ENCODE data around the gene TBC1D10A.

TBC1D10A gene

GRCh38 chr22:30291058-30291892 lies 35.5 kb downstream of the TBC1D10A start:
- DNase-seq (ENCODE audit: low spot score in 2 of 2) (no peak), ATAC-seq (no peak)
- Mint-ChIP-seq H3K27ac (peak overlapping the region; percentile 90), H3K4me1 (peaks cover 47% of the 10 kb centered on the region), H3K4me3 (no peak overlapping the region), H3K36me3 (peaks cover 42% of the 10 kb centered on the region), H3K9me3 (no peaks in the 10 kb centered on the region)

GRCh38 chr22:30290342-30291057 lies 36.2 kb downstream of the TBC1D10A start:
- Mint-ChIP-seq H3K4me3 (peak overlapping the region; percentile 84), H3K27ac (peak overlapping the region; percentile 90), H3K9me3 (no peaks in the 10 kb centered on the region), H3K36me3 (peaks cover 34% of the 10 kb centered on the region), H3K4me1 (peaks cover 48% of the 10 kb centered on the region)
- ATAC-seq (no peak), DNase-seq (ENCODE audit: low spot score in 2 of 2) (no peak)

- Mint-ChIP-seq H3K9me3 (no peaks in the 10 kb centered on the region), H3K27ac (peak overlapping the region; percentile 90), H3K36me3 (peaks cover 34% of the 10 kb centered on the region), H3K4me3 (peak overlapping the region; percentile 84), H3K4me1 (peaks cover 49% of the 10 kb centered on the region)
- ATAC-seq (peak; percentile 41), DNase-seq (ENCODE audit: low spot score in 2 of 2) (no peak)
Observed at GRCh38 chr22:30289980-30290313, 36.8 kb downstream of the TBC1D10A start.

- Mint-ChIP-seq H3K27ac (peak within 1 kb of the TSS; percentile 90), H3K36me3 (peaks cover 32% of the 10 kb centered on the region), H3K9me3 (no peaks in the 10 kb centered on the region), H3K4me3 (peak within 1 kb of the TSS; percentile 84), H3K4me1 (peaks cover 52% of the 10 kb centered on the region)
- peak; percentile 80 to 96 for DNase-seq (ENCODE audit: low spot score in 2 of 2)
- ATAC-seq, result peak; percentile 84
Observed at GRCh38 chr22:30289141-30289979, 37.4 kb downstream of the TBC1D10A start, which contains the start of gene CASTOR1. CASTOR1 (minus strand) TSS chr22:30289505; CDS start chr22:30289497, 8 bp downstream.

- DNase-seq (ENCODE audit: low spot score in 2 of 2) (no peak), ATAC-seq (no peak)
- no peaks in the 10 kb centered on the region for H3K9me3 Mint-ChIP-seq
- peaks cover 47% of the 10 kb centered on the region for H3K4me1 Mint-ChIP-seq
- peaks cover 24% of the 10 kb centered on the region for H3K36me3 Mint-ChIP-seq
- peak overlapping the region; percentile 90 for H3K27ac Mint-ChIP-seq
- H3K4me3 Mint-ChIP-seq, result peak overlapping the region; percentile 84
Observed at GRCh38 chr22:30288419-30289140, 38.2 kb downstream of the TBC1D10A start.

- ATAC-seq (peak; percentile 49), DNase-seq (ENCODE audit: low spot score in 2 of 2) (peak; percentile 84 to 92)
- H3K4me3 Mint-ChIP-seq, result peak overlapping the region; percentile 84
- H3K9me3 Mint-ChIP-seq, result no peaks in the 10 kb centered on the region
- peaks cover 47% of the 10 kb centered on the region for H3K4me1 Mint-ChIP-seq
- peaks cover 17% of the 10 kb centered on the region for H3K36me3 Mint-ChIP-seq
- no peak overlapping the region for H3K27ac Mint-ChIP-seq
Observed at GRCh38 chr22:30287648-30288418, 38.9 kb downstream of the TBC1D10A start.

GRCh38 chr22:30286813-30287647 lies 39.7 kb downstream of the TBC1D10A start:
- Mint-ChIP-seq H3K9me3 (no peaks in the 10 kb centered on the region), H3K4me1 (peaks cover 47% of the 10 kb centered on the region), H3K36me3 (peaks cover 13% of the 10 kb centered on the region), H3K27ac (peak overlapping the region; percentile 34), H3K4me3 (peak overlapping the region; percentile 84)
- DNase-seq (ENCODE audit: low spot score in 2 of 2) (peak; percentile 93 to 94), ATAC-seq (peak; percentile 48)

GRCh38 chr22:30286331-30286730 lies 40.4 kb downstream of the TBC1D10A start:
- DNase-seq (ENCODE audit: low spot score in 2 of 2) (no peak), ATAC-seq (no peak)
- Mint-ChIP-seq H3K4me3 (no peak overlapping the region), H3K36me3 (peaks cover 10% of the 10 kb centered on the region), H3K9me3 (no peaks in the 10 kb centered on the region), H3K27ac (peak overlapping the region; percentile 34), H3K4me1 (peaks cover 41% of the 10 kb centered on the region)

GRCh38 chr22:30285846-30286200 lies 40.9 kb downstream of the TBC1D10A start:
- no peak for DNase-seq (ENCODE audit: low spot score in 2 of 2)
- H3K4me3 Mint-ChIP-seq, result no peak overlapping the region
- peaks cover 39% of the 10 kb centered on the region for H3K4me1 Mint-ChIP-seq
- peaks cover 10% of the 10 kb centered on the region for H3K36me3 Mint-ChIP-seq
- no peak overlapping the region for H3K27ac Mint-ChIP-seq
- H3K9me3 Mint-ChIP-seq, result no peaks in the 10 kb centered on the region
- ATAC-seq, result no peak

- no peak for DNase-seq (ENCODE audit: low spot score in 2 of 2)
- Mint-ChIP-seq H3K4me1 (peaks cover 34% of the 10 kb centered on the region), H3K4me3 (no peak overlapping the region), H3K36me3 (peaks cover 10% of the 10 kb centered on the region), H3K9me3 (no peaks in the 10 kb centered on the region), H3K27ac (peak overlapping the region; percentile 56)
- ATAC-seq, result no peak
Observed at GRCh38 chr22:30285176-30285845, 41.4 kb downstream of the TBC1D10A start.

- DNase-seq (ENCODE audit: low spot score in 2 of 2) (no peak), ATAC-seq (no peak)
- Mint-ChIP-seq H3K36me3 (peaks cover 5% of the 10 kb centered on the region), H3K4me1 (peaks cover 31% of the 10 kb centered on the region), H3K27ac (peak overlapping the region; percentile 56), H3K9me3 (no peaks in the 10 kb centered on the region), H3K4me3 (no peak overlapping the region)
Observed at GRCh38 chr22:30284666-30285065, 42.1 kb downstream of the TBC1D10A start.

- no peak overlapping the region for H3K4me3 Mint-ChIP-seq
Observed at GRCh38 chr22:30284172-30284571, 42.6 kb downstream of the TBC1D10A start.

GRCh38 chr22:30283342-30283741 lies 43.4 kb downstream of the TBC1D10A start:
- Mint-ChIP-seq H3K36me3 (no peaks in the 10 kb centered on the region), H3K9me3 (no peaks in the 10 kb centered on the region), H3K4me1 (peaks cover 37% of the 10 kb centered on the region), H3K27ac (peak overlapping the region; percentile 68), H3K4me3 (no peak overlapping the region)
- ATAC-seq (no peak), DNase-seq (ENCODE audit: low spot score in 2 of 2) (no peak)

More at GRCh38 chr22:30284172-30284571, 42.6 kb downstream of the TBC1D10A start:
- H3K27ac Mint-ChIP-seq, result peak overlapping the region; percentile 56
- ATAC-seq (no peak), DNase-seq (ENCODE audit: low spot score in 2 of 2) (no peak)
- H3K9me3 Mint-ChIP-seq, result no peaks in the 10 kb centered on the region
- peaks cover 34% of the 10 kb centered on the region for H3K4me1 Mint-ChIP-seq
- no peaks in the 10 kb centered on the region for H3K36me3 Mint-ChIP-seq

All from stimulated activated effector memory CD8-positive, alpha-beta T cell treated with anti-CD3 and anti-CD28 coated beads, Interleukin-12 subunit alpha, Interleukin-12 subunit beta, amount 100 ng/mL, for 72 hours (primary cell).